SK-MEL-5 (cell line): ENCODE measurements around the gene FANCC. TPM values are rescaled to one million over a fixed set of nuclear protein-coding genes. Genes with fewer than 3 reads are reported as not detected.
"Not testable (repeated sequence)": the region's sequence is repeated elsewhere in the genome, so short reads cannot be mapped to it uniquely, and the experiment has no call there.

Experiments
- DNase-seq: peaks from one replicate; pipeline ENCODE4 v3.0.0-alpha.2; 2016; ENCODE audit warnings: low read depth, low spot score
- in situ Hi-C: cut with HindIII; loops from 2 replicates; pipeline ENCODE4 v1.10.0; 2016; ENCODE audit warnings: low sequenced_read_pairs, high pct_unique_total_duplicates, low pct_unique_long_range_greater_than_20kb
- total RNA-seq: library from RNA; depleted of rRNA; stranded (reverse); fragments of >200 nt; shearing (Covaris generic); gene quantifications from 2 replicates; pipeline ENCODE4 v1.2.3, GENCODE V29; 2014

Gene FANCC
- total RNA-seq, 1 experiment from 2014 or later, result 4.6 TPM

- in situ Hi-C loops, result no loop called here
- no peak for DNase-seq
Measured at GRCh38 chr9:95338243-95338642, 20.7 kb upstream of the FANCC start.

- DNase-seq, result peak; percentile 64
Measured at GRCh38 chr9:95336281-95336680, 18.8 kb upstream of the FANCC start.

GRCh38 chr9:95333426-95333825 lies 15.9 kb upstream of the FANCC start:
- DNase-seq, result no peak
- in situ Hi-C loops, result no loop called here

More at GRCh38 chr9:95336281-95336680, 18.8 kb upstream of the FANCC start:
- in situ Hi-C loops, result no loop called here

GRCh38 chr9:95332860-95333259 lies 15.4 kb upstream of the FANCC start:
- peak; percentile 13 for DNase-seq
- in situ Hi-C loops, result no loop called here

GRCh38 chr9:95330720-95331404 lies 13.4 kb upstream of the FANCC start:
- in situ Hi-C loops, result no loop called here

GRCh38 chr9:95329061-95329460 lies 11.6 kb upstream of the FANCC start:
- DNase-seq, in situ Hi-C loops: not testable (repeated sequence)

More at GRCh38 chr9:95330720-95331404, 13.4 kb upstream of the FANCC start:
- no peak for DNase-seq

- in situ Hi-C loops, result no loop called here
- no peak for DNase-seq
Measured at GRCh38 chr9:95327239-95327865, 9.8 kb upstream of the FANCC start.

GRCh38 chr9:95325221-95325620 lies 7.7 kb upstream of the FANCC start:
- DNase-seq, result no peak
- in situ Hi-C loops, result no loop called here

GRCh38 chr9:95317893-95318211 lies 343 bp upstream of the FANCC start:
- no peak for DNase-seq
- in situ Hi-C loops, result no loop called here

GRCh38 chr9:95316794-95317118 lies 753 bp downstream of the FANCC start:
- DNase-seq, result peak; percentile 78
- in situ Hi-C loops, result no loop called here

GRCh38 chr9:95316274-95316673 lies 1.2 kb downstream of the FANCC start:
- no peak for DNase-seq
- in situ Hi-C loops, result no loop called here

- in situ Hi-C loops, result no loop called here
- no peak for DNase-seq
Measured at GRCh38 chr9:95315108-95315746, 2.3 kb downstream of the FANCC start.

GRCh38 chr9:95313010-95313498 lies 4.5 kb downstream of the FANCC start:
- in situ Hi-C loops, result no loop called here

GRCh38 chr9:95311961-95312360 lies 5.5 kb downstream of the FANCC start:
- DNase-seq, result no peak
- in situ Hi-C loops, result no loop called here

More at GRCh38 chr9:95313010-95313498, 4.5 kb downstream of the FANCC start:
- peak; percentile 49 for DNase-seq

- DNase-seq, result no peak
- in situ Hi-C loops, result no loop called here
Measured at GRCh38 chr9:95307538-95307937, 10.0 kb downstream of the FANCC start.

GRCh38 chr9:95306819-95307218 lies 10.7 kb downstream of the FANCC start:
- in situ Hi-C loops, result no loop called here
- DNase-seq, result no peak

- DNase-seq, result peak; percentile 4
- in situ Hi-C loops, result no loop called here
Measured at GRCh38 chr9:95305770-95306492, 11.6 kb downstream of the FANCC start.

- no peak for DNase-seq
- in situ Hi-C loops, result no loop called here
Measured at GRCh38 chr9:95302479-95302878, 15.0 kb downstream of the FANCC start.
